ENCODE data around the gene HMGXB3.

The HMGXB3 gene

GRCh38 chr5:150067405-150067960 lies 66.9 kb downstream of the HMGXB3 start:
- no peaks in the 10 kb centered on the region for H3K36me3 ChIP-seq (replicated peaks; ENCODE audit: low read depth, low read length)
- TF ChIP-seq EZH2phosphoT487 (IDR thresholded peaks at IDR 0.05; ENCODE audit: low read depth) (no peak), CTCF (IDR thresholded peaks at IDR 0.05; ENCODE audit: low read depth, low read length) (no peak)

GRCh38 chr5:150068071-150068470 lies 67.5 kb downstream of the HMGXB3 start:
- Histone ChIP-seq H3K4me3 (ENCODE audit: low read length) (no peak overlapping the region), H3K4me2 (ENCODE audit: low read length) (no peak overlapping the region), H3K9ac (ENCODE audit: low read length) (no peak overlapping the region), H3K27me3 (ENCODE audit: low read depth, low read length) (no peaks in the 10 kb centered on the region), H3K79me2 (ENCODE audit: low read length) (no peaks in the 10 kb centered on the region), H2AFZ (ENCODE audit: low read depth, low read length) (no peak overlapping the region), H4K20me1 (ENCODE audit: insufficient read depth, low read length) (no peaks in the 10 kb centered on the region), H3K36me3 (replicated peaks; ENCODE audit: low read depth, low read length) (no peaks in the 10 kb centered on the region), H3K9me3 (ENCODE audit: insufficient read depth, low read length) (no peaks in the 10 kb centered on the region), H3K4me1 (ENCODE audit: low read length) (no peaks in the 10 kb centered on the region), H3K27ac (ENCODE audit: low read length) (no peak overlapping the region)
- no peak for TF ChIP-seq CTCF (IDR thresholded peaks at IDR 0.05; ENCODE audit: low read depth, low read length)
- TF ChIP-seq EZH2phosphoT487 (IDR thresholded peaks at IDR 0.05; ENCODE audit: low read depth) = no peak

More at GRCh38 chr5:150067405-150067960, 66.9 kb downstream of the HMGXB3 start:
- Histone ChIP-seq H3K4me3 (ENCODE audit: low read length) (no peak overlapping the region), H2AFZ (ENCODE audit: low read depth, low read length) (no peak overlapping the region), H3K4me2 (ENCODE audit: low read length) (no peak overlapping the region), H4K20me1 (ENCODE audit: insufficient read depth, low read length) (no peaks in the 10 kb centered on the region), H3K79me2 (ENCODE audit: low read length) (no peaks in the 10 kb centered on the region), H3K9me3 (ENCODE audit: insufficient read depth, low read length) (no peaks in the 10 kb centered on the region), H3K27ac (ENCODE audit: low read length) (no peak overlapping the region), H3K27me3 (ENCODE audit: low read depth, low read length) (no peaks in the 10 kb centered on the region), H3K4me1 (ENCODE audit: low read length) (no peaks in the 10 kb centered on the region), H3K9ac (ENCODE audit: low read length) (no peak overlapping the region)

GRCh38 chr5:150068472-150068871 lies 67.9 kb downstream of the HMGXB3 start:
- Histone ChIP-seq H3K9me3 (ENCODE audit: insufficient read depth, low read length) (no peaks in the 10 kb centered on the region), H4K20me1 (ENCODE audit: insufficient read depth, low read length) (no peaks in the 10 kb centered on the region), H3K36me3 (replicated peaks; ENCODE audit: low read depth, low read length) (no peaks in the 10 kb centered on the region), H2AFZ (ENCODE audit: low read depth, low read length) (no peak overlapping the region), H3K4me3 (ENCODE audit: low read length) (no peak overlapping the region), H3K9ac (ENCODE audit: low read length) (no peak overlapping the region), H3K4me1 (ENCODE audit: low read length) (no peaks in the 10 kb centered on the region), H3K79me2 (ENCODE audit: low read length) (no peaks in the 10 kb centered on the region), H3K4me2 (ENCODE audit: low read length) (no peak overlapping the region), H3K27me3 (ENCODE audit: low read depth, low read length) (no peaks in the 10 kb centered on the region), H3K27ac (ENCODE audit: low read length) (no peak overlapping the region)
- no peak for TF ChIP-seq EZH2phosphoT487 (IDR thresholded peaks at IDR 0.05; ENCODE audit: low read depth)
- no peak for TF ChIP-seq CTCF (IDR thresholded peaks at IDR 0.05; ENCODE audit: low read depth, low read length)

GRCh38 chr5:150068961-150069645 lies 68.6 kb downstream of the HMGXB3 start:
- H3K4me2 ChIP-seq (ENCODE audit: low read length) = no peak overlapping the region

More at GRCh38 chr5:150068961-150069645, 68.6 kb downstream of the HMGXB3 start:
- no peak overlapping the region for H3K4me3 ChIP-seq (ENCODE audit: low read length)
- TF ChIP-seq EZH2phosphoT487 (IDR thresholded peaks at IDR 0.05; ENCODE audit: low read depth) (no peak), CTCF (IDR thresholded peaks at IDR 0.05; ENCODE audit: low read depth, low read length) (no peak)
- no peak overlapping the region for H2AFZ ChIP-seq (ENCODE audit: low read depth, low read length)
- H3K9ac ChIP-seq (ENCODE audit: low read length) = no peak overlapping the region
- H3K36me3 ChIP-seq (replicated peaks; ENCODE audit: low read depth, low read length) = no peaks in the 10 kb centered on the region
- no peaks in the 10 kb centered on the region for H3K9me3 ChIP-seq (ENCODE audit: insufficient read depth, low read length)
- H3K27me3 ChIP-seq (ENCODE audit: low read depth, low read length) = no peaks in the 10 kb centered on the region
- no peaks in the 10 kb centered on the region for H3K79me2 ChIP-seq (ENCODE audit: low read length)
- H3K27ac ChIP-seq (ENCODE audit: low read length) = no peak overlapping the region
- H4K20me1 ChIP-seq (ENCODE audit: insufficient read depth, low read length) = no peaks in the 10 kb centered on the region
- H3K4me1 ChIP-seq (ENCODE audit: low read length) = no peaks in the 10 kb centered on the region
